Smooth muscle cell (in vitro differentiated cells): ENCODE results near the gene RAB43. TPM values are rescaled to one million over a fixed set of nuclear protein-coding genes. Genes with fewer than 3 reads are reported as not detected.

ENCODE experiments used
- DNase-seq: peaks from one replicate; lab custom pipeline; 2025; ENCODE audit not compliant: unreplicated experiment; lab: John Stamatoyannopoulos, UW
- H2AFZ ChIP-seq: fragments of 200-600 bp; sonication (generic); 2 replicates; pipeline ENCODE4 v1.6.0; 2016; ENCODE audit warnings: antibody characterized with exemption, low read depth, mild to moderate bottlenecking
- H3F3A ChIP-seq: fragments of 200-600 bp; sonication (generic); 2 replicates; pipeline ENCODE4 v1.6.0; 2017; ENCODE audit warnings: antibody characterized with exemption, low read depth
- H3K27ac ChIP-seq: fragments of 200-600 bp; sonication (generic); 2 replicates; pipeline ENCODE4 v1.5.1; 2016; ENCODE audit warnings: low read depth, mild to moderate bottlenecking
- H3K27me3 ChIP-seq: fragments of 200-600 bp; sonication (generic); 2 replicates; pipeline ENCODE4 v1.6.1; 2016; ENCODE audit warnings: low read depth, mild to moderate bottlenecking
- H3K36me3 ChIP-seq: fragments of 200-600 bp; sonication (generic); 2 replicates; pipeline ENCODE4 v1.5.1; 2016; ENCODE audit warnings: low read depth
- H3K4me1 ChIP-seq: fragments of 200-600 bp; sonication (generic); 2 replicates; pipeline ENCODE4 v1.5.1; 2016; ENCODE audit warnings: low read depth
- H3K4me2 ChIP-seq: fragments of 200-600 bp; sonication (generic); 2 replicates; pipeline ENCODE4 v1.6.0; 2016; ENCODE audit warnings: mild to moderate bottlenecking
- H3K4me3 ChIP-seq: fragments of 200-600 bp; sonication (generic); 2 replicates; pipeline ENCODE4 v1.5.1; 2016; ENCODE audit warnings: mild to moderate bottlenecking
- H3K79me2 ChIP-seq: fragments of 200-600 bp; sonication (generic); 2 replicates; pipeline ENCODE4 v1.6.0; 2016; ENCODE audit warnings: low read depth, mild to moderate bottlenecking
- H3K9ac ChIP-seq: fragments of 200-600 bp; sonication (generic); 2 replicates; pipeline ENCODE4 v1.6.0; 2016; ENCODE audit warnings: low read depth
- H3K9me3 ChIP-seq: fragments of 200-600 bp; sonication (generic); replicated peaks from 2 replicates; pipeline ENCODE4 v1.5.1; 2016; ENCODE audit warnings: low read depth
- H4K20me1 ChIP-seq: fragments of 200-600 bp; sonication (generic); 2 replicates; pipeline ENCODE4 v1.6.0; 2016; ENCODE audit warnings: low read depth
- CTCF ChIP-seq: fragments of 200-600 bp; sonication (generic); IDR thresholded peaks from 2 replicates; pipeline ENCODE4 v1.5.1; 2017; ENCODE audit warnings: borderline replicate concordance, mild to moderate bottlenecking, antibody characterized with exemption; ENCODE audit not compliant: insufficient read depth, poor library complexity, severe bottlenecking
- WGBS: methylation state at CpG from one replicate; pipeline ENCODE4 v1.1.7; 2016; ENCODE audit warnings: low lambda C conversion rate; 5-methylcytosine and 5-hydroxymethylcytosine counted together
- polyA plus RNA-seq: library from polyadenylated mRNA; unstranded; fragments of >200 nt; fragmentation: Nextera tagmentation; extraction: Ambion mirVana; gene quantifications from 2 replicates; pipeline ENCODE4 v1.2.1, GENCODE V29; 2016
- total RNA-seq: library from RNA; depleted of rRNA; stranded (reverse); fragments of >200 nt; gene quantifications from 2 replicates; pipeline ENCODE4 v1.2.3, GENCODE V29; 2014

Gene RAB43
- total and polyA plus RNA-seq, 2 experiments from 2014 or later: 9.5 to 20.8 TPM

GRCh38 chr3:129084501-129084900 is 37.1 kb downstream of the RAB43 start:
- Histone ChIP-seq H3K27ac (no peak overlapping the region), H2AFZ (no peak overlapping the region), H3K79me2 (no peaks in the 10 kb centered on the region), H3K4me1 (no peaks in the 10 kb centered on the region), H3K9me3 (no peaks in the 10 kb centered on the region), H3K27me3 (no peaks in the 10 kb centered on the region), H3K36me3 (no peaks in the 10 kb centered on the region), H4K20me1 (no peaks in the 10 kb centered on the region), H3K9ac (no peak overlapping the region), H3F3A (no peaks in the 10 kb centered on the region), H3K4me2 (no peak overlapping the region), H3K4me3 (no peak overlapping the region)
- TF ChIP-seq CTCF: no peak
- WGBS: 97% methylated on average over 6 of the region's 6 CpGs
- DNase-seq: no peak

GRCh38 chr3:129082026-129082425 is 39.6 kb downstream of the RAB43 start:
- Histone ChIP-seq H3K27ac (no peak overlapping the region), H2AFZ (no peak overlapping the region), H3K27me3 (no peaks in the 10 kb centered on the region), H3F3A (no peaks in the 10 kb centered on the region), H4K20me1 (no peaks in the 10 kb centered on the region), H3K9me3 (no peaks in the 10 kb centered on the region), H3K4me3 (no peak overlapping the region), H3K4me1 (no peaks in the 10 kb centered on the region), H3K4me2 (no peak overlapping the region), H3K36me3 (no peaks in the 10 kb centered on the region), H3K9ac (no peak overlapping the region), H3K79me2 (no peaks in the 10 kb centered on the region)
- WGBS: 89% methylated on average over 9 of the region's 9 CpGs
- TF ChIP-seq CTCF: no peak
- DNase-seq: no peak

- Histone ChIP-seq H3K27me3 (no peaks in the 10 kb centered on the region), H3K9ac (no peak overlapping the region), H3K9me3 (no peaks in the 10 kb centered on the region), H3F3A (no peaks in the 10 kb centered on the region), H2AFZ (no peak overlapping the region), H4K20me1 (no peaks in the 10 kb centered on the region), H3K36me3 (no peaks in the 10 kb centered on the region), H3K79me2 (no peaks in the 10 kb centered on the region), H3K4me3 (no peak overlapping the region), H3K4me2 (no peak overlapping the region), H3K27ac (no peak overlapping the region), H3K4me1 (no peaks in the 10 kb centered on the region)
- TF ChIP-seq CTCF: no peak
- 92% methylated on average over 8 of the region's 8 CpGs for WGBS
- DNase-seq: no peak
Measured at GRCh38 chr3:129081503-129081902, 40.1 kb downstream of the RAB43 start.

GRCh38 chr3:129078510-129078909 is 43.1 kb downstream of the RAB43 start:
- Histone ChIP-seq H2AFZ (no peak overlapping the region), H3K9me3 (no peaks in the 10 kb centered on the region), H3F3A (no peaks in the 10 kb centered on the region), H3K27ac (no peak overlapping the region), H3K27me3 (no peaks in the 10 kb centered on the region), H4K20me1 (no peaks in the 10 kb centered on the region), H3K79me2 (no peaks in the 10 kb centered on the region), H3K4me3 (no peak overlapping the region), H3K4me1 (no peaks in the 10 kb centered on the region), H3K36me3 (no peaks in the 10 kb centered on the region), H3K9ac (no peak overlapping the region), H3K4me2 (no peak overlapping the region)
- no peak for DNase-seq
- no peak for TF ChIP-seq CTCF
- 88% methylated on average over 8 of the region's 8 CpGs for WGBS
